ENCODE results near the gene KIF26B. TPM values are rescaled to one million over a fixed set of nuclear protein-coding genes. Genes with fewer than 3 reads are reported as not detected.

Gene KIF26B
- polyA plus RNA-seq, 2 donors: 0.04 to 0.12 TPM

GRCh38 chr1:245272676-245273075, 117.9 kb downstream of the KIF26B start:
- no peaks in the 10 kb centered on the region for H3K36me3 ChIP-seq (ENCODE audit: control insufficient read depth in 2 of 2, insufficient read depth in 2 of 2, low read length in 1 of 2)
- 57 to 64% methylated on average over 4 of the region's 4 CpGs for WGBS, 2 donors

GRCh38 chr1:245276445-245276844, 121.7 kb downstream of the KIF26B start:
- Histone ChIP-seq H3K27ac (ENCODE audit: low read depth in 2 of 2, low read length in 1 of 2) (no peak overlapping the region), H3K4me3 (ENCODE audit: low read depth in 1 of 2, low read length in 2 of 2) (no peak overlapping the region), H3K9me3 (ENCODE audit: control insufficient read depth in 2 of 2, insufficient read depth in 1 of 2, low read depth in 1 of 2, low read length in 1 of 2) (no peaks in the 10 kb centered on the region), H3K27me3 (ENCODE audit: control insufficient read depth in 1 of 2, insufficient read depth in 2 of 2, low read length in 2 of 2) (no peaks in the 10 kb centered on the region), H3K4me1 (ENCODE audit: control insufficient read depth in 2 of 2, insufficient read depth in 2 of 2, low read length in 1 of 2) (no peaks in the 10 kb centered on the region), H3K36me3 (ENCODE audit: control insufficient read depth in 2 of 2, insufficient read depth in 2 of 2, low read length in 1 of 2) (no peaks in the 10 kb centered on the region)
- WGBS, 2 donors: 72 to 79% methylated on average over 5 of the region's 5 CpGs

More at GRCh38 chr1:245272676-245273075, 117.9 kb downstream of the KIF26B start:
- H3K4me1 ChIP-seq (ENCODE audit: control insufficient read depth in 2 of 2, insufficient read depth in 2 of 2, low read length in 1 of 2): no peaks in the 10 kb centered on the region
- no peaks in the 10 kb centered on the region for H3K27me3 ChIP-seq (ENCODE audit: control insufficient read depth in 1 of 2, insufficient read depth in 2 of 2, low read length in 2 of 2)
- no peak overlapping the region for H3K4me3 ChIP-seq (ENCODE audit: low read depth in 1 of 2, low read length in 2 of 2)
- no peaks in the 10 kb centered on the region for H3K9me3 ChIP-seq (ENCODE audit: control insufficient read depth in 2 of 2, insufficient read depth in 1 of 2, low read depth in 1 of 2, low read length in 1 of 2)
- no peak overlapping the region for H3K27ac ChIP-seq (ENCODE audit: low read depth in 2 of 2, low read length in 1 of 2)

DNA sequence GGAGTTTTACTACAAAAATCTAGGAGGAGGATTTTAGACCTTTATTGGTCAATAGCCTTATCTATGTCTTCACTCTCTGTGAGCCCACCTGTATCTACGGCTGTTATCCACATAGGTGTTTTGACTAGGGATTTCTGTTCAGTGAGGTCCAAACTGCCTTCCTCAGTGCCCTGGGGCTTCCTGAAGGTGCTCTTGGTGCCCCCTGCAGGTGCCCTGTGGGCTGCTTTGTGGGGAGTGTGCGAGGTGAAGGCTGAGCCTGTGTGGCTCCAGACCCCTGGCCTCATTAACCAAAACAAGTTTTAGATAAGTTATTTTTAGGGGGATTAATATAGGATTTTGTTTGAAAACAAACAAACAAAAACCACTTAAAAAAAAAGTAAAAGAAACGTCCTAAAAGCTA, 122.5 kb downstream of the KIF26B start:
- Histone ChIP-seq H3K9me3 (ENCODE audit: control insufficient read depth in 2 of 2, insufficient read depth in 1 of 2, low read depth in 1 of 2, low read length in 1 of 2) (peaks cover 0 to under 1% of the 10 kb centered on the region in 2 donors), H3K36me3 (ENCODE audit: control insufficient read depth in 2 of 2, insufficient read depth in 2 of 2, low read length in 1 of 2) (no peaks in the 10 kb centered on the region), H3K27ac (ENCODE audit: low read depth in 2 of 2, low read length in 1 of 2) (no peak overlapping the region), H3K27me3 (ENCODE audit: control insufficient read depth in 1 of 2, insufficient read depth in 2 of 2, low read length in 2 of 2) (no peaks in the 10 kb centered on the region), H3K4me1 (ENCODE audit: control insufficient read depth in 2 of 2, insufficient read depth in 2 of 2, low read length in 1 of 2) (no peaks in the 10 kb centered on the region), H3K4me3 (ENCODE audit: low read depth in 1 of 2, low read length in 2 of 2) (no peak overlapping the region)
- 57 to 81% methylated on average over 3 of the region's 3 CpGs for WGBS, 2 donors

DNA sequence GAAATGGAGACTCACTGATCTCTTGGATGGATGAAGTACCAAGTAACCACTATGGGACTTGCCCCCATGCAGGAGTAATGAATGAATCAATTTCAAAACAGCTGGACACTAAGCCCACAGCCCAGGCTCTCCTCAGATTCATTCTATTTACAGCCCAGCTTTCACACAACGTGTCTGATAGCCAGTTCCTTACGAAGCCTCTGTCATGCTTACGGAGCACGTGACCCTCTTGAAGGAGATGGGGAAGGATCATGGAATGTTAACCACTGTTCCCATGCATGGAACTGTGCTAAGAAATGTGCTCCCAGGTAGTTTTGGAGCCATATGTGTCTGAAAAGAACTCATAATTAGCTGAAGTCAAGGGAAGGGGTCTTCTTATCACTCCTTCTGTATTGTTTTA, 124.1 kb downstream of the KIF26B start:
- 81 to 90% methylated on average over 4 of the region's 4 CpGs for WGBS, 2 donors
- H3K36me3 ChIP-seq (ENCODE audit: control insufficient read depth in 2 of 2, insufficient read depth in 2 of 2, low read length in 1 of 2): no peaks in the 10 kb centered on the region

DNA sequence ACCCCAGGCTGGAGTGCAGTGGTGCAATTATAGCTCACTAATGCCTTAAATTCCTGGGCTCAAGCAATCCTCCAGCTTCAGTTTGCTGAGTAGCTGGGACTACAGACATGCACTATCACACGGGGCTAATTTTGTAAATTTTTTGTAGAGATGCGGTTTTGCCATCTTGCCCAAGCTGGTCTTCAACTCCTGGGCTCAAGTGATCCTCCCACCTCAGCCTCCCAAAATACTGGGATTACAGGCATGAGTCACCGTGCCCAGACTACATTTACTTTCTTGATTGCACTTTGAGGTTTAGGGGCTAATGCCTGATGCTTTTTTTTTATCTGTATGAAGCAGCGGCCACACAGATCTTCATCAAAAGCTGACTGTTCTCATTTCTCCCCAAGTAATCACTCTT, 124.6 kb downstream of the KIF26B start:
- H3K4me1 ChIP-seq (ENCODE audit: control insufficient read depth in 2 of 2, insufficient read depth in 2 of 2, low read length in 1 of 2): no peaks in the 10 kb centered on the region
- peaks cover 2 to 5% of the 10 kb centered on the region in 2 donors for H3K9me3 ChIP-seq (ENCODE audit: control insufficient read depth in 2 of 2, insufficient read depth in 1 of 2, low read depth in 1 of 2, low read length in 1 of 2)
- WGBS, 2 donors: 78 to 85% methylated on average over 4 of the region's 4 CpGs
- H3K36me3 ChIP-seq (ENCODE audit: control insufficient read depth in 2 of 2, insufficient read depth in 2 of 2, low read length in 1 of 2): no peaks in the 10 kb centered on the region
- no peak overlapping the region for H3K27ac ChIP-seq (ENCODE audit: low read depth in 2 of 2, low read length in 1 of 2)
- no peak overlapping the region for H3K4me3 ChIP-seq (ENCODE audit: low read depth in 1 of 2, low read length in 2 of 2)
- no peaks in the 10 kb centered on the region for H3K27me3 ChIP-seq (ENCODE audit: control insufficient read depth in 1 of 2, insufficient read depth in 2 of 2, low read length in 2 of 2)

More for the DNA sequence above, 124.1 kb downstream of the KIF26B start:
- no peak overlapping the region for H3K27ac ChIP-seq (ENCODE audit: low read depth in 2 of 2, low read length in 1 of 2)
- no peak overlapping the region for H3K4me3 ChIP-seq (ENCODE audit: low read depth in 1 of 2, low read length in 2 of 2)
- H3K27me3 ChIP-seq (ENCODE audit: control insufficient read depth in 1 of 2, insufficient read depth in 2 of 2, low read length in 2 of 2): no peaks in the 10 kb centered on the region
- no peaks in the 10 kb centered on the region for H3K4me1 ChIP-seq (ENCODE audit: control insufficient read depth in 2 of 2, insufficient read depth in 2 of 2, low read length in 1 of 2)
- peaks cover 2 to 5% of the 10 kb centered on the region in 2 donors for H3K9me3 ChIP-seq (ENCODE audit: control insufficient read depth in 2 of 2, insufficient read depth in 1 of 2, low read depth in 1 of 2, low read length in 1 of 2)

DNA sequence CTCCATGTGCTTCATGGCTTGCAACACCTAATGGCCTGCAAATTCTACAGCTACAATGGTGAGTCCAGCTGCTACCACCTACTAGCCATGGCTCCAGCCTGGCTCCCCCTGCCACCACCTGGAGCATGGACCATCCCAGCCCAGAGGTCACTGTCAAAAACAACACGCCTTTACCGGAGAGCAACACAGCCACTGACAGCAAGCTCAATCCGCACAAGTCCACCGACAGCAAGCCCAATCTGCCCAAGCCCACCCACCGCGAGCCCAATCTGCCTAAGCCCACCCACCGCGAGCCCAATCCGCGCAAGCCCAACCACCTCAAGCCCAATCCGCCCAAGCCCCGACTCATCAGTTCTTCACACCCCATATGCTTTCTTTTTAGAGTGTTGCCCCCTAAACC, 128.2 kb downstream of the KIF26B start:
- Histone ChIP-seq H3K27me3 (ENCODE audit: control insufficient read depth in 1 of 2, insufficient read depth in 2 of 2, low read length in 2 of 2) (no peaks in the 10 kb centered on the region), H3K36me3 (ENCODE audit: control insufficient read depth in 2 of 2, insufficient read depth in 2 of 2, low read length in 1 of 2) (no peaks in the 10 kb centered on the region), H3K4me1 (ENCODE audit: control insufficient read depth in 2 of 2, insufficient read depth in 2 of 2, low read length in 1 of 2) (no peaks in the 10 kb centered on the region), H3K9me3 (ENCODE audit: control insufficient read depth in 2 of 2, insufficient read depth in 1 of 2, low read depth in 1 of 2, low read length in 1 of 2) (peaks cover 2 to 5% of the 10 kb centered on the region in 2 donors), H3K27ac (ENCODE audit: low read depth in 2 of 2, low read length in 1 of 2) (no peak overlapping the region), H3K4me3 (ENCODE audit: low read depth in 1 of 2, low read length in 2 of 2) (no peak overlapping the region)
- 97% methylated on average over 12 of the region's 12 CpGs for WGBS, 2 donors

- H3K27ac ChIP-seq (ENCODE audit: low read depth in 2 of 2, low read length in 1 of 2): no peak overlapping the region
- peaks cover 2 to 5% of the 10 kb centered on the region in 2 donors for H3K9me3 ChIP-seq (ENCODE audit: control insufficient read depth in 2 of 2, insufficient read depth in 1 of 2, low read depth in 1 of 2, low read length in 1 of 2)
- H3K36me3 ChIP-seq (ENCODE audit: control insufficient read depth in 2 of 2, insufficient read depth in 2 of 2, low read length in 1 of 2): no peaks in the 10 kb centered on the region
- H3K4me3 ChIP-seq (ENCODE audit: low read depth in 1 of 2, low read length in 2 of 2): no peak overlapping the region
- no peaks in the 10 kb centered on the region for H3K27me3 ChIP-seq (ENCODE audit: control insufficient read depth in 1 of 2, insufficient read depth in 2 of 2, low read length in 2 of 2)
- 71 to 80% methylated on average over 4 of the region's 4 CpGs for WGBS, 2 donors
- no peaks in the 10 kb centered on the region for H3K4me1 ChIP-seq (ENCODE audit: control insufficient read depth in 2 of 2, insufficient read depth in 2 of 2, low read length in 1 of 2)
These were observed 130.4 kb downstream of the KIF26B start for GRCh38 chr1:245285168-245285567.

DNA sequence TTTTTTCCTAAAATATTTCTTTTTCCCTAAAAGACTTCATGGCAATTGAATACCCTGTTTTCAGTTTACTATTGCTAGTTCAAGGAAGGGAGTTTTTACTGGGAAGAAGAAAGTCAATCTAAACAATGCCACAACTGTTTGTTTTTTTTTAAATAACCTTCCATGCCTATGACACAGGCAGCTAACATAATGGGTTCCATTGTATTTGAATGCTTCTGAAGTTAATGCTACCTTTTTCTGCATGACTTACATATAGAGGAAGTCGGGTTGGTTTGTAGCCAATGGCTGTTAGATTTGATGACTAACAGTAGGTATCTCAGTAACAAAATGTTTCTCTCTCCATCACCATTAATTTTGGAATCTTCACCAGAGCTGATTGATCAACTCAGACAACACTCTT, 134.0 kb downstream of the KIF26B start:
- Histone ChIP-seq H3K4me3 (ENCODE audit: low read depth in 1 of 2, low read length in 2 of 2) (no peak overlapping the region), H3K27ac (ENCODE audit: low read depth in 2 of 2, low read length in 1 of 2) (no peak overlapping the region), H3K36me3 (ENCODE audit: control insufficient read depth in 2 of 2, insufficient read depth in 2 of 2, low read length in 1 of 2) (no peaks in the 10 kb centered on the region), H3K27me3 (ENCODE audit: control insufficient read depth in 1 of 2, insufficient read depth in 2 of 2, low read length in 2 of 2) (no peaks in the 10 kb centered on the region), H3K4me1 (ENCODE audit: control insufficient read depth in 2 of 2, insufficient read depth in 2 of 2, low read length in 1 of 2) (no peaks in the 10 kb centered on the region), H3K9me3 (ENCODE audit: control insufficient read depth in 2 of 2, insufficient read depth in 1 of 2, low read depth in 1 of 2, low read length in 1 of 2) (no peaks in the 10 kb centered on the region)
- 59 to 62% methylated on average over 1 of the region's 1 CpG for WGBS, 2 donors

- Histone ChIP-seq H3K4me1 (ENCODE audit: control insufficient read depth in 2 of 2, insufficient read depth in 2 of 2, low read length in 1 of 2) (no peaks in the 10 kb centered on the region), H3K27me3 (ENCODE audit: control insufficient read depth in 1 of 2, insufficient read depth in 2 of 2, low read length in 2 of 2) (no peaks in the 10 kb centered on the region), H3K9me3 (ENCODE audit: control insufficient read depth in 2 of 2, insufficient read depth in 1 of 2, low read depth in 1 of 2, low read length in 1 of 2) (no peaks in the 10 kb centered on the region), H3K4me3 (ENCODE audit: low read depth in 1 of 2, low read length in 2 of 2) (no peak overlapping the region), H3K36me3 (ENCODE audit: control insufficient read depth in 2 of 2, insufficient read depth in 2 of 2, low read length in 1 of 2) (no peaks in the 10 kb centered on the region), H3K27ac (ENCODE audit: low read depth in 2 of 2, low read length in 1 of 2) (no peak overlapping the region)
- whole genome bisulfite sequencing, 2 donors: 61 to 62% methylated on average over 1 of the region's 1 CpG
These were observed 136.1 kb downstream of the KIF26B start for GRCh38 chr1:245290836-245291235.

DNA sequence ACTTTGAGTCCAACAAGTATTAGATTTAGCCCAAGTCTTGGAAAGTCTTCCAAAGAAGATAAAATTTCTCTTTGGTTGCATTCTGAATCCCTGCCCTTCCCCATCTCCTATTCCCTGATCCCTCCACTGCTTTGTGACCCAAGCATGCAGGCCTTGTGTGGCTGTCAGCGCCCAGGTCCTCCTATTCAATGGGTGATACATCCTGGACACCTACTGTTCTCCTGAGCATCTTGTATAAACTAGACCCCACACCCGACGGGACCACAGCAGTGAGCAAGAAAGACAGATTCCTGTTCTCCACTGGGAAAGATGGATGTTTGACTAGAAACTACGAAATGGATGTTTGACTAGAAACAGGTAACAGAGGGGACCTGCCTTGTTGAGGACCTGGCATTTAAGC, 136.6 kb downstream of the KIF26B start:
- Histone ChIP-seq H3K27me3 (ENCODE audit: control insufficient read depth in 1 of 2, insufficient read depth in 2 of 2, low read length in 2 of 2) (no peaks in the 10 kb centered on the region), H3K4me1 (ENCODE audit: control insufficient read depth in 2 of 2, insufficient read depth in 2 of 2, low read length in 1 of 2) (no peaks in the 10 kb centered on the region), H3K9me3 (ENCODE audit: control insufficient read depth in 2 of 2, insufficient read depth in 1 of 2, low read depth in 1 of 2, low read length in 1 of 2) (no peaks in the 10 kb centered on the region), H3K4me3 (ENCODE audit: low read depth in 1 of 2, low read length in 2 of 2) (no peak overlapping the region), H3K36me3 (ENCODE audit: control insufficient read depth in 2 of 2, insufficient read depth in 2 of 2, low read length in 1 of 2) (no peaks in the 10 kb centered on the region), H3K27ac (ENCODE audit: low read depth in 2 of 2, low read length in 1 of 2) (no peak overlapping the region)
- 65 to 66% methylated on average over 4 of the region's 4 CpGs for WGBS, 2 donors
